HG02852 (cell line): ENCODE data around the gene VPS4A.

Source experiments
- ATAC-seq: cut with Tn5 transposase; IDR thresholded peaks from one replicate; pipeline ENCODE4 v1.9.1; 2021; ENCODE audit warnings: mild to moderate bottlenecking, moderate library complexity; ENCODE audit not compliant: unreplicated experiment

Gene VPS4A

GRCh38 chr16:69306031-69306430 is 5.1 kb upstream of the VPS4A start:
- no peak for ATAC-seq

- no peak for ATAC-seq
These were observed 4.1 kb upstream of the VPS4A start for GRCh38 chr16:69307091-69307490.

DNA sequence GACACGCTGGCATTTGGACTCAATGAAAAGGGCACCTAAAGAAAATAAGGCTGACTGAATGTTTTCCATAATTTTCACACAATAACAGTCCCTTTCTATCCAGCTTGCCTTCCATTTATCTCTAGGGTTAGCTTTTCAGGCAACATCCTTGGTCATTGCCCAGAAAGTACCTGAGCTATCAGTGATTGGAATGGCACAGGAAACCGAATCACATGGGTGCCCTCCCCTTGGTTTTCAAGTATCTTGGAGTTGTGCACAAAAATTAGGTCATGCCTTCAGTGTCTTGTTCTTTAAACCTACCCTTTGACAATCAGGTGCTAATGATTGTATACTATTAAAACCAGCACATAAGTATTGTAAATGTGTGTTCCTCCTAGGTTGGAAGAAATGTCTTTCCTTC is 3.3 kb upstream of the VPS4A start:
- no peak for ATAC-seq

- no peak for ATAC-seq
These were observed 1.8 kb upstream of the VPS4A start for GRCh38 chr16:69309316-69309715.

DNA sequence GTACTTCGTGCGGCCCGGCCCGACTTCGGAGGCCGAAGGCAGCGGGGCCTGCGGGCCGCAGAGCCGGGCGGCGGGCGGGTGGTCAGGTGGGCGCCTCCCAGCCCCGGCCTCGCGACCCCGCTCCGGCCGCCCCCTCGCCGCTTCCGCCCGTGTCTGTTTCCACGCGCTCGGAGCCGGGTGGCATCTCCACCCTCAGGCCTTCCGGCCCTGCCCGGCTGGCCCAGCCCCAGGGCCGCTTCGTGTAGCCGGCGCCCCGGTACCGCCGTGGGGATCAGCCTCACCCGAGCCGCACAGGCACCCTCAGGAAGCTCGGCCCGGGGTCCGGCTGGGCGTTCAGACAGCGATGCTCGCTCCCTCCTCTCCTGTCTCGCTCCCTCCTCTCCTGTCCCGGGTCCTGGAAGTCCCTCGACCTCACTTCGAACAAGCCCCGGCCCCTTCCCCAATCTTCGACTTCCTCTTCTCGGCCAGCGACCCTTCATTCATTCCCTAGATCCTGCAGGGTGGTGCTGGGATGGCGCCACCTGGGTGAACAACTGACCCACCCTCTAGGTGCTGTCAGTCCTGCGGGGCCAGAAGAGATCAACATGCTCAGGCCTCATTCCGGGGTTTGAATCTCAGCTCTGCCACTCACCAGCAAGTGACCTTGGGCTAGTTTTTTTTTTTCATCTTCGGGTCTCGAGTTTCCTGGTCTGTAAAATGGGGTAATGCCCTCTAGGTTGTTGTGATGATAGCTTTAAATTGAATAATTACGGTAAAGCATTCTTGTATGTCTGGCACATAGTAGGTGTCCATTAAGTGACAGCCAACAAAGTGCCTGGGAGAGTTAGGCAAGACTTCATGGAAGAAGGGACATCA is 610 bp downstream of the VPS4A start:
- peak; percentile 47 for ATAC-seq

DNA sequence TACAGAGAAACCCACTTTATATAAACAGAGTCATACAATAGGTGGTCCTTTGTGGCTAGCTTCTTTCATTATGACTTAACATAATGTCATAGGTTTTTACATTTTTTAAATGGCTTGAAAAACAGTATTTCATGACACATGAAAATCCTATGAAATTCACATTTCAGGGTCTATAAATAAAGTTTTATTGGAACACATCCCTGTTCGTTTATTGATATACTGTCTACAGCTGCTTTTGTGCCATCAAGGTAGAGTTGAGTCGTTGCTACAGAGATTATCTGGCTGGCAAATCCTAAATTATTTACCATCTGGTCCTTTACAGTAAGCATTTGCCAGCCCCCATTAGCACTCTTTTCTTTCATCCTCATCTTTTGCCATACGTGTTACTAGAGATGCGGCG is 2.3 kb downstream of the VPS4A start:
- ATAC-seq, result no peak

DNA sequence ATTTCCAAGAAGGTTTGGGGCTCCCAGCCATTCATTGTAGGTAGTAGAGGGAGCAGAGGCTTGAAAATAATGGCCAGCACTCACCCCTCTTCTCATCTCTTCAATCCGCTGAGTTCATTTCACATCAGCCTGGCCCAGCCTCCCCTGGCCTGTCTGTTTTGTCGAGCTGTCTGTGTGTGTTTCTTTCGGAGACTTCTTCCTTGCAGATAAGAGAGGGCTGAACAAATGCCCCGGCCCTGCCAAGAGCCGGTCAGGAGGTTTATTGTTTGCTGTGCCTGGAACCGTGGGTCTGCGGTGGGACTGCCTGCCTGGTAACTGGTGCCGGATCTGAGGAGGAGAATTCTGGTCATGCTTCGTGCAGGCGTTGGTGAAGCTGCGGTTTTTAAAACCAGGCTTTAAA is 3.4 kb downstream of the VPS4A start:
- ATAC-seq, result no peak

- no peak for ATAC-seq
These were observed 4.5 kb downstream of the VPS4A start for GRCh38 chr16:69315486-69316311.

- ATAC-seq, result no peak
These were observed 5.5 kb downstream of the VPS4A start for GRCh38 chr16:69316595-69317034.

DNA sequence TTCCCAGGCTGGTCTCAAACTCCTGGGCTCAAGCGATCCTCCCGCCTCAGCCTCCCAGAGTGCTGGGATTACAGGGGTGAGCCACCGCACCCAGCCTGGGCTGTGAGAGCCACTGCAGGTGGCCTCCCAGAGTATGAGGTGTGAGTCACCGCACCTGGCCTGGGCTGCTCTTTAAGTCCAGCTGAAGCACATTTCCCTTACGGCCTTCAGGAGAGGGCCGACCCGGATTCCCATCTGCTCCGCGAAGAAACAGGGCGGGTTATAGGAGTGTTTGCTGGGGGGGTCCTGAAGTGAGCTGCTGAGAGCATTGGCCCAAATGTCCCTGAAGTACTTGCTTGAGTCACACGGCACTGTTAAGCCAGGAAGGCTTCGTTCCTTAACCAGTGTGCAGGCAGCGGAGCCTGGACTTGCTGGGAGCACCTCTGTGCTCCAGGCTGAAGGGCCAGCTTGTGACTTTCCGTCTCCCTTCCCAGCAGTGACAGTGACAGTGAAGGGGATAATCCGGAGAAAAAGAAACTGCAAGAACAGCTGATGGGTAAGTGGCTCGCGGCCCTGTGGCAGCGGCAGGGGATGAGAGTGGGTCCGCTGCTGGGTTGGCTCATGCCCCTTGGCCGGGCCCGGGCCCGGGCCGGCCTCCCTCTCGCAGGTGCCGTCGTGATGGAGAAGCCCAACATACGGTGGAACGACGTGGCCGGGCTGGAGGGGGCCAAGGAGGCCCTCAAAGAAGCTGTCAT is 7.2 kb downstream of the VPS4A start:
- ATAC-seq, result no peak

GRCh38 chr16:69318911-69319289 is 7.8 kb downstream of the VPS4A start:
- no peak for ATAC-seq

- no peak for ATAC-seq
These were observed 8.2 kb downstream of the VPS4A start for GRCh38 chr16:69319381-69319780.

GRCh38 chr16:69319826-69320739 is 8.9 kb downstream of the VPS4A start:
- no peak for ATAC-seq

DNA sequence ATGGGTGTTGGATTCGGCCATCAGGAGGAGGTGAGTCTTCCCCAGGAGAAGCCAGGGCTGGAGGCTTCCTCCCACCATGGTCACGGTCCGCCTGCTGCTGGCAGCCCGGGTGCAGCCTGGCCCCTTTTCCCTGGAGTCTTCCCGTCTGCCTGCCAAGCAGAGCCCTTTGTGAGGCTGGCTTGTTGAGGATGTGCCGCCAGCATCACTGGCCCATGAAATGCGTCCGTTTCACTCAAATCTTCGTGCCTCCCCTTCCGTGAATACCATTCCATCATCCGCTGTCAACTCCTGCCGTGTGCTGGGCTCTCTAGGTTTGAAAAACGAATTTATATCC is 9.6 kb downstream of the VPS4A start:
- ATAC-seq, result no peak

DNA sequence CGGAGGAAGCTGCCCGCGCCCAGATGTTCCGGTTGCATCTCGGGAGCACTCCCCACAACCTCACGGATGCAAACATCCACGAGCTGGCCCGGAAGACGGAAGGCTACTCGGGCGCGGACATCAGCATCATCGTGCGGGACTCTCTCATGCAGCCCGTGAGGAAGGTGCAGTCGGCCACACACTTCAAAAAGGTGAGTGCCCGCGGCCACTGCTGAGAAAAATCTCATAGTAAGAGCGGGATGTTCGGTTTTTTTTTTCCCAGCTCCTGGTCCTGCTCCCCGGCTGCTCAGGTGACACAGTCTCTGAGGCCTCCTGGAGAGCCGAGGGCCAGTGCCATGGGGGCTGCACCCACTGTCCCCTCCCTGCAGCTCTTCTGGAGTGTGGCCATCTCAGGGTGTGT is 9.9 kb downstream of the VPS4A start:
- no peak for ATAC-seq

- ATAC-seq, result no peak
These were observed 11.2 kb downstream of the VPS4A start for GRCh38 chr16:69322343-69322742.

DNA sequence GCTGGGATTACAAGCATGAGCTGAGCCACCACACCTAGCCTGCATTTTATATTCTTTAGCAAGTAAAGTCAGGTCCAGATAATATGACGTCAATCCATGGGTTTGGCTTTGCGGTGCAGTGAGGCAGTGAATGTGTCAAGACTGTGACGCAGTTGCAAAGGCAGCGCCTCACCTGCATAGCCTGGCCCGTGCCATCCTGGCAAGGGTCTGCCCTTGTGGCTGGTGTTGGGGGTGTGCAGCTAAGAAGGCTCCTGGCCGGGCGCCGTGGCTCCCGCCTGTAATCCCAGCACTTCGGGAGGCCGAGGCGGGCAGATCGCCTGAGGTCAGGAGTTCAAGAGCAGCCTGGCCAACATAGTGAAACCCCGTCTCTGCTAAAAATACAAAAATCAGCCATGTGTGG is 12.3 kb downstream of the VPS4A start:
- no peak for ATAC-seq

DNA sequence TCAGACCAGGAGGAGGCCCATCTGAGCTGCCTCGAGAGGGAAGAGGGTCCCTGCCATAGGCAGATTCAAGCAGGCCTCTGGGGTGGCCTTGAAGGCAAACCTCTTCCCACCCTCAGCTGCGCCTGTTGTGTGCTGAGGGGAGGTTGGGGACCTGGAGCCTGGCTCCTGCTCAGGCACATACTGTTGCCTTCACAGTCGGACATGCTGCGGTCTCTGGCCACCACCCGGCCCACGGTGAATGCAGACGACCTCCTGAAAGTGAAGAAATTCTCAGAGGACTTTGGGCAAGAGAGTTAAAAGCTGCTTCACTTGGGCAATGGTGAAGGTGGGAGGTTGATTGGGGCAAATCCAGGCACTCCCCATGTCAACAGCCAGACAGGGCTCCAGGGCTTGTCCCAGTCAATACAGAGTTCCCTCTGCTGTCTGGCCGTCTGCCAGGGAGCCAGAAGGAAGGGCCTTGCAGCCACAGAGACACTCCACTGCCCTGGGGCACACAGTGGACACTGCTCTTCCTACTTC is 12.9 kb downstream of the VPS4A start:
- ATAC-seq, result no peak

DNA sequence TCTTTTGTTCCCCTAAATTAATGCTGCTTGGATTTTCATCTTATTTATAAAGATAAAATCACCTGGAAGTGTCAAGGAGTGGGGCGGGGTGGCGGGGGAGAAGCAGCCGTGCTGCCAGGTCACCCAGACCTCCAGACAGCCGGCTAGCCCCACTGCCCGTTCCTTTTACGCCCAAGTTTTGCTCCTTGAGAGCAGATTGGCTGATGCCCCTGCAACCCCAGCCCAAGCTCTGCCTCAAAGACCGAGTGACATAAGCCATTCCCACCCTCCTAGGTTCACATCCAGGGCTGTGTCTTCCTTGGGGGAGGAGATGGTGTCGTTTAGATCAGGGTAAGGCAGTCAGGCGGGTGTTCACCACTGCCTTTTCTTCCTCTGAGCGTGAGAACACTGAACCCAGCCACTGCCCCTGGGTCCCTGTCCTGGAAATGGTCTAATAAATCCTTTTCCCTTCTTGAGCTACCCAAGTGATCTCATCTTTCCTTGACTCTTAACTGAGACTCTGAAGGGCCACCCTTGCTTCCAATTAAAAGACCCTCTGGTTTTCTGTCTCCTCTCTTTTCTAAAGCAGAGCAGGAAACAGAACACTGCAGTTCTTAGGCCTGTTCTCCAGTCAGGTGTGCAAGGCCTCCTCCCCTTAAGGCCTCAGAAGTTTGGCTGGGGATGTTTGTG is 13.6 kb downstream of the VPS4A start:
- ATAC-seq, result no peak

GRCh38 chr16:69325784-69326171 is 14.6 kb downstream of the VPS4A start:
- ATAC-seq, result no peak
